Measurements from ENCODE around the gene SWI5. TPM values are rescaled to one million over a fixed set of nuclear protein-coding genes. Genes with fewer than 3 reads are reported as not detected.

The SWI5 gene
- total RNA-seq, 4 donors from 2014 or later: 7.8 to 20.8 (median 20.8) TPM; not detected in 1

GRCh38 chr9:128249908-128250838 is 25.9 kb upstream of the SWI5 start:
- Histone ChIP-seq H3K4me1 (peaks cover 6 to 26% (median 12%) of the 10 kb centered on the region in 4 donors), H3K4me3 (peak overlapping the region in 3 of 4 donors; percentile 36 to 49 (median 46)), H3K27ac (peak overlapping the region in 2 of 4 donors; percentile 46 to 48), H3K36me3 (no peaks in the 10 kb centered on the region), H3K9me3 (no peaks in the 10 kb centered on the region), H3K27me3 (peaks cover 10% of the 10 kb centered on the region)
- intact Hi-C loops (cut with DNase I; ENCODE audit: low total_unique reads) (no loop called here), in situ Hi-C loops (cut with MboI; ENCODE audit: low pct_ligation_motif_present in 1 of 4, low pct_unique_long_range_greater_than_20kb in 1 of 4, low sequenced_read_pairs in 3 of 4) (no loop called here)
- WGBS, 2 donors (ENCODE audit: low coverage in 1 of 2): 11% methylated on average over 53 of the region's 81 CpGs; no CpG with 5 or more reads in 1 of the 2 donors
- TF ChIP-seq POLR2AphosphoS5 (IDR thresholded peaks at IDR 0.05) (no peak), POLR2A (IDR thresholded peaks at IDR 0.05) (no peak), EP300 (IDR thresholded peaks at IDR 0.05; ENCODE audit: low read depth) (no peak), CTCF (IDR thresholded peaks at IDR 0.05) (no peak)
- DNase-seq: peak; percentile 98

GRCh38 chr9:128250839-128251731 is 25.0 kb upstream of the SWI5 start:
- Histone ChIP-seq H3K4me1 (peaks cover 4 to 19% (median 9%) of the 10 kb centered on the region in 4 donors), H3K36me3 (no peaks in the 10 kb centered on the region), H3K27me3 (peaks cover 10% of the 10 kb centered on the region), H3K9me3 (no peaks in the 10 kb centered on the region), H3K4me3 (peak overlapping the region in 3 of 4 donors; percentile 36 to 49 (median 46)), H3K27ac (peak overlapping the region in 2 of 4 donors; percentile 38 to 46)
- intact Hi-C loops (cut with DNase I; ENCODE audit: low total_unique reads): no loop called here
- WGBS, 2 donors (ENCODE audit: low coverage in 1 of 2): 36 to 52% methylated on average over 6 to 26 of the region's 43 CpGs
- no peak for TF ChIP-seq CTCF (IDR thresholded peaks at IDR 0.05)
- no peak for TF ChIP-seq POLR2A (IDR thresholded peaks at IDR 0.05)
- TF ChIP-seq EP300 (IDR thresholded peaks at IDR 0.05; ENCODE audit: low read depth): no peak
- TF ChIP-seq POLR2AphosphoS5 (IDR thresholded peaks at IDR 0.05): no peak
- no peak for DNase-seq
- in situ Hi-C loops (cut with MboI; ENCODE audit: low pct_ligation_motif_present in 1 of 4, low pct_unique_long_range_greater_than_20kb in 1 of 4, low sequenced_read_pairs in 3 of 4): no loop called here

GRCh38 chr9:128251732-128252100 is 24.4 kb upstream of the SWI5 start:
- intact Hi-C loops (cut with DNase I; ENCODE audit: low total_unique reads): no loop called here
- DNase-seq: no peak
- no peaks in the 10 kb centered on the region for H3K9me3 ChIP-seq
- TF ChIP-seq POLR2A (IDR thresholded peaks at IDR 0.05) (no peak), EP300 (IDR thresholded peaks at IDR 0.05; ENCODE audit: low read depth) (no peak), POLR2AphosphoS5 (IDR thresholded peaks at IDR 0.05) (no peak), CTCF (IDR thresholded peaks at IDR 0.05) (no peak)
- peaks cover 4 to 19% (median 9%) of the 10 kb centered on the region in 4 donors for H3K4me1 ChIP-seq
- no peak overlapping the region for H3K4me3 ChIP-seq
- in situ Hi-C loops (cut with MboI; ENCODE audit: low pct_ligation_motif_present in 1 of 4, low pct_unique_long_range_greater_than_20kb in 1 of 4, low sequenced_read_pairs in 3 of 4): no loop called here
- WGBS, 2 donors (ENCODE audit: low coverage in 1 of 2): 74% methylated on average over 3 of the region's 3 CpGs; no CpG with 5 or more reads in 1 of the 2 donors
- peaks cover 10% of the 10 kb centered on the region for H3K27me3 ChIP-seq
- H3K36me3 ChIP-seq: peaks cover 0 to under 1% (median 0%) of the 10 kb centered on the region in 4 donors
- no peak overlapping the region for H3K27ac ChIP-seq

All from transverse colon (tissue), 4 donors.